ENCODE results near the gene DNAJB6. TPM values are rescaled to one million over a fixed set of nuclear protein-coding genes. Genes with fewer than 3 reads are reported as not detected.

Gene DNAJB6
- total and polyA plus RNA-seq, 2 experiments from 2014 or later = 92.2 to 110 TPM

DNA sequence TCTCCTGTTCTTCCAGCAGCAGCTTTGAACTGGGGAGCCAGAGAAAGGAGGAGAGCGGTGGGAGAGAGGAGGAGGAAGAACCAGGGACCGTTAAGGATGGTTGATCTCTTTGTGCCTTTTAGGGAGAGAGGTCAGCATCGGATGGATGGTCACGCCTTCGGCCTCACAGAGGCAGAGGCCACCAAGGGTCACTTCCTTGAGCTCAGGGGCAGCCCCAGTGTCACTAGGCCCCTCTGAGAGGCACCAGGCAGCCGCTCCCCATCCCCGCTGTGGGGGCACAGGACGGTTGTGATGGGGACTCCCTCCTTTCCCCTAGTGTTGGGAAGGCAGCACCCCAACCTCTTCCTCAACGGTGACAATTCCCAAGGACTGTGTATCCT lies 121.4 kb downstream of the DNAJB6 start:
- Histone ChIP-seq H4K20me1 (ENCODE audit: insufficient read depth, poor library complexity, severe bottlenecking) (no peaks in the 10 kb centered on the region), H2AFZ (no peak overlapping the region), H3K4me1 (ENCODE audit: insufficient read depth) (no peaks in the 10 kb centered on the region), H3K27ac (no peak overlapping the region), H3K9me2 (replicated peaks; ENCODE audit: insufficient read depth) (no peaks in the 10 kb centered on the region), H3K79me2 (no peaks in the 10 kb centered on the region), H3K36me3 (replicated peaks; ENCODE audit: insufficient read depth, low read depth) (no peaks in the 10 kb centered on the region), H3K4me3 (no peak overlapping the region), H3K4me2 (no peak overlapping the region), H3K9me3 (ENCODE audit: low read depth) (no peaks in the 10 kb centered on the region), H3K27me3 (peaks cover 4% of the 10 kb centered on the region)
- 91% methylated on average over 9 of the region's 9 CpGs for WGBS (ENCODE audit: low lambda C conversion rate, missing lambda C conversion rate)
- no peak for DNase-seq (ENCODE audit: low spot score)
- no peak for TF ChIP-seq EZH2 (IDR thresholded peaks at IDR 0.05; ENCODE audit: borderline replicate concordance)
- no peak for TF ChIP-seq EZH2phosphoT487 (IDR thresholded peaks at IDR 0.05; ENCODE audit: low read depth, severe bottlenecking, unreplicated experiment)
- TF ChIP-seq, protein P1, sequence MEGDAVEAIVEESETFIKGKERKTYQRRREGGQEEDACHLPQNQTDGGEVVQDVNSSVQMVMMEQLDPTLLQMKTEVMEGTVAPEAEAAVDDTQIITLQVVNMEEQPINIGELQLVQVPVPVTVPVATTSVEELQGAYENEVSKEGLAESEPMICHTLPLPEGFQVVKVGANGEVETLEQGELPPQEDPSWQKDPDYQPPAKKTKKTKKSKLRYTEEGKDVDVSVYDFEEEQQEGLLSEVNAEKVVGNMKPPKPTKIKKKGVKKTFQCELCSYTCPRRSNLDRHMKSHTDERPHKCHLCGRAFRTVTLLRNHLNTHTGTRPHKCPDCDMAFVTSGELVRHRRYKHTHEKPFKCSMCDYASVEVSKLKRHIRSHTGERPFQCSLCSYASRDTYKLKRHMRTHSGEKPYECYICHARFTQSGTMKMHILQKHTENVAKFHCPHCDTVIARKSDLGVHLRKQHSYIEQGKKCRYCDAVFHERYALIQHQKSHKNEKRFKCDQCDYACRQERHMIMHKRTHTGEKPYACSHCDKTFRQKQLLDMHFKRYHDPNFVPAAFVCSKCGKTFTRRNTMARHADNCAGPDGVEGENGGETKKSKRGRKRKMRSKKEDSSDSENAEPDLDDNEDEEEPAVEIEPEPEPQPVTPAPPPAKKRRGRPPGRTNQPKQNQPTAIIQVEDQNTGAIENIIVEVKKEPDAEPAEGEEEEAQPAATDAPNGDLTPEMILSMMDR (IDR thresholded peaks at IDR 0.05; ENCODE audit: poor library complexity) = no peak

DNA sequence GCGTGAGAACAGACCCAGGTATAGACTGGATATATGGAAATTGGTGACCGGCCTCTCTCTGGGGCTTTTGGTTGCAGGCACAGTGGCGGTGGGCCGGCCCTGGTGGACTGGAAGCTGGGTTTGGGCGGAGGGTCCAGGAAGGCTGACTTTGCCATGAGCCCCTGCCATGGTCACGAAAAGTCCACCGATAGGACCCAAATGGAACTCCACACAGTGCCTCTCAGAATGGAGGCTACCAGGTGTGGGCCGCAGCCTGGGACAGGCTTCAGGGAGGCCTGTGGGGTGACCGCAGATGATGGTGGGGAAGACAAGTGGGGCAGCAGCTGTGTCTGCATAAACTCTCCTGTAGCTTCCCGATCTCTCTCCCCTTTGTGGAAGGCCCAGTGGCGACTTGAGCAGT lies 123.2 kb downstream of the DNAJB6 start:
- Histone ChIP-seq H3K9me2 (replicated peaks; ENCODE audit: insufficient read depth) (no peaks in the 10 kb centered on the region), H3K27me3 (peaks cover 4% of the 10 kb centered on the region), H2AFZ (no peak overlapping the region), H3K4me1 (ENCODE audit: insufficient read depth) (no peaks in the 10 kb centered on the region), H3K79me2 (no peaks in the 10 kb centered on the region), H4K20me1 (ENCODE audit: insufficient read depth, poor library complexity, severe bottlenecking) (no peaks in the 10 kb centered on the region), H3K27ac (no peak overlapping the region), H3K36me3 (replicated peaks; ENCODE audit: insufficient read depth, low read depth) (no peaks in the 10 kb centered on the region), H3K9me3 (ENCODE audit: low read depth) (no peaks in the 10 kb centered on the region), H3K4me2 (no peak overlapping the region), H3K4me3 (no peak overlapping the region)
- TF ChIP-seq, protein P1 (IDR thresholded peaks at IDR 0.05; ENCODE audit: poor library complexity) = no peak
- no peak for TF ChIP-seq EZH2 (IDR thresholded peaks at IDR 0.05; ENCODE audit: borderline replicate concordance)
- TF ChIP-seq EZH2phosphoT487 (IDR thresholded peaks at IDR 0.05; ENCODE audit: low read depth, severe bottlenecking, unreplicated experiment) = no peak
- no peak for DNase-seq (ENCODE audit: low spot score)
- 98% methylated on average over 10 of the region's 11 CpGs for WGBS (ENCODE audit: low lambda C conversion rate, missing lambda C conversion rate)

DNA sequence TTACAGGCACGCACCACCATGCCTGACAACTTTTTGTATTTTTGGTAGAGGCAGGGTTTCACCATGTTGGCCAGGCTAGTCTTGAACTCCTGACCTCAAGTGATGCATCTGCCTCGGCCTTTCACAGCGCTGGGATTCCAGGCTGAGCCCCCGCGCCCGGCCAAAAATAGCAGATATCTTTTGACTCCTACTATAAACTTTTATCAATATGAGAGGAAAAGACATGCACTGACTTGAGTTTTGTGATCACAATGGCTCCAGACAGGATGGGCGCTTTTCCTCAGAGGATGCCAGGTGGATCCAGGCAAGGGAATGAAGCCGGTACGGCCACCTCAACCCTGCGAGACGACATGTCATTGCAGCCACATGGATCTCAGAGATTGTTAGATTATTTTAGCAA lies 123.9 kb downstream of the DNAJB6 start:
- WGBS (ENCODE audit: low lambda C conversion rate, missing lambda C conversion rate) = 94% methylated on average over 11 of the region's 11 CpGs
- H3K9me3 ChIP-seq (ENCODE audit: low read depth) = no peaks in the 10 kb centered on the region

More for the DNA sequence above, 123.9 kb downstream of the DNAJB6 start:
- no peak overlapping the region for H3K4me3 ChIP-seq
- H3K4me2 ChIP-seq = no peak overlapping the region
- DNase-seq (ENCODE audit: low spot score) = no peak
- no peak overlapping the region for H3K27ac ChIP-seq
- no peak overlapping the region for H2AFZ ChIP-seq
- TF ChIP-seq, protein P1 (IDR thresholded peaks at IDR 0.05; ENCODE audit: poor library complexity) = no peak
- TF ChIP-seq EZH2 (IDR thresholded peaks at IDR 0.05; ENCODE audit: borderline replicate concordance) (no peak), EZH2phosphoT487 (IDR thresholded peaks at IDR 0.05; ENCODE audit: low read depth, severe bottlenecking, unreplicated experiment) (no peak)
- no peaks in the 10 kb centered on the region for H3K36me3 ChIP-seq (replicated peaks; ENCODE audit: insufficient read depth, low read depth)
- H3K79me2 ChIP-seq = no peaks in the 10 kb centered on the region
- H4K20me1 ChIP-seq (ENCODE audit: insufficient read depth, poor library complexity, severe bottlenecking) = no peaks in the 10 kb centered on the region
- no peaks in the 10 kb centered on the region for H3K9me2 ChIP-seq (replicated peaks; ENCODE audit: insufficient read depth)
- H3K27me3 ChIP-seq = peaks cover 4% of the 10 kb centered on the region
- no peaks in the 10 kb centered on the region for H3K4me1 ChIP-seq (ENCODE audit: insufficient read depth)

Data from hepatocyte (in vitro differentiated cells).